ENCODE data around the gene PGA5.

PGA5 gene

DNA sequence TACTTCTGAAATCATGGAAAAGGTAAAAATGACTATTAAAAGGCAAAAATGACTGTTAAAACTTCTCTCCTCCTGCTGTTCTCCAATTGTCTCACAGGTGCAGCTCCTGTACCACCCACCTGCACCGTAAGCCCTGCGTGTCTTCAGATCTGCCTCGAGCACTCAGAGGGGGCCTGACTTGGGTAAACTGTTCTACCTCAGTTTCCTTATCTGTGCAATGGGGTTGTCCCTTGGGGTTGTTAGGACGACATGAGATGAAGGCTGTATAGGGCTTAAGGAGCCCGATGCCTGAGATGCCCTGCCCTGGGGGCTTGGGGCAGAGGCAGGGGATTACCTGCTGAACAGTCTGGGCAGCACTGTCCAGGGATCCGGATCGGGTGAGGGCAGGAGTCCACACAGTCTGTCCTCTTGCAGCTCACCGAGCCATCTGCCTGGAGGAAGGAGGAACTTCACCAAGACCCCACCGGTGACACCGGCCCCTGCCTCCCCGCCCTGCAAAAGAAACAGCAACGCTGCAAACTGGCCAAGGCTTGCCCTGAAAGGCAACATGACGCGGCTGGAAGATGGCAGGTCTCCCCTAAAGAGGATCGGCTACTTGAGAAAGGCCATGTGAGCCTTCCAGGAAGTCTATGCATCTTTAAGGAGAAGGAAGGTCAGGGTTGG, 27.7 kb downstream of the PGA5 start:
- FAIRE-seq, result no peak

DNA sequence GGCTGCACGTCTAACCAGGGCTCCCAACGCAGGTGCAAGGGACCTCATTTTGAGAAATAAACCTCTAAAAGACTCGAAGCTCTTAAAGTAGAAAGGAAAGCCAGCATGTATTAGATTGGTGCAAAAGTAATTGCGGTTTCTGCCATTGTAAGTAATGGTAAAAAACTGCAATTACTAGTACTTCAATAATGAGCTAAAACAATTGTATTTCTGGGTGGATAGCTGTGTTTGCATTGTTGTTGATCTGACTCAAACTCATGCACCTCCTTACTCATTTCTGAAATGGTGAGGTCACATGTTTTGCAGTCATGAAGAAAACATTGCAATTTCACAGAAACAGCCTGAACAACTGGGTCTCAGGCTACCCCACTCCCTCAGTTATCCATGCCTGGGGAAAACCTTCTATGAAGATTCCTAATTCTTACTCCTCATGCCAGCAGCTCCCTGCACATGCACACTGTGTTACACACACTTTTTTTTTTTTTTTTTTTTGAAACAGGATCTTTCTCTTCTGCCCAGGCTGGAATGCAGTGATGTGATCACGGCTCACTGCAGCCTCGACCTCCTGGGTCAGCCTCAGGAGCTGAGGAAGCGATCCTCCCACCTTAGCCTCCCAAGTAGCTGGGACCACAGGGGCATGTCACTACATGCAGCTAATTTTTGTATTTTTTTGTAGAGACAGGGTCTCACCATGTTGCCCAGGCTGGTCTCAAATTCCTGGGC, 29.5 kb downstream of the PGA5 start:
- no peak for FAIRE-seq

DNA sequence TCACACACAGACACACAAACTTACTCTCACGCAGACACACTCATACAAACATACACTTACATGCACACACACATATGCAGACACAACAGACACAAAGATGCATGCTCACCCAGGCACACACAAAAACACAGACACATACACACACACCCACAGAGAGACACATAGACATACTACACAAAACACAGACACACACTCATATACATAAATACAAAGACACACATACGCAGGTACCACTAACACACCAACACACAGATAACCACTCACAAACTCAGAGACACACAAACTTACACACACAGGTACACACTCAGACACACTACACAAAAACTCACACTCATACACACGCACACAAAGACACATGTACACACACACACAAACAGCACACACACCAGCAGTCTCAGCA, 31.8 kb downstream of the PGA5 start:
- no peak for FAIRE-seq

DNA sequence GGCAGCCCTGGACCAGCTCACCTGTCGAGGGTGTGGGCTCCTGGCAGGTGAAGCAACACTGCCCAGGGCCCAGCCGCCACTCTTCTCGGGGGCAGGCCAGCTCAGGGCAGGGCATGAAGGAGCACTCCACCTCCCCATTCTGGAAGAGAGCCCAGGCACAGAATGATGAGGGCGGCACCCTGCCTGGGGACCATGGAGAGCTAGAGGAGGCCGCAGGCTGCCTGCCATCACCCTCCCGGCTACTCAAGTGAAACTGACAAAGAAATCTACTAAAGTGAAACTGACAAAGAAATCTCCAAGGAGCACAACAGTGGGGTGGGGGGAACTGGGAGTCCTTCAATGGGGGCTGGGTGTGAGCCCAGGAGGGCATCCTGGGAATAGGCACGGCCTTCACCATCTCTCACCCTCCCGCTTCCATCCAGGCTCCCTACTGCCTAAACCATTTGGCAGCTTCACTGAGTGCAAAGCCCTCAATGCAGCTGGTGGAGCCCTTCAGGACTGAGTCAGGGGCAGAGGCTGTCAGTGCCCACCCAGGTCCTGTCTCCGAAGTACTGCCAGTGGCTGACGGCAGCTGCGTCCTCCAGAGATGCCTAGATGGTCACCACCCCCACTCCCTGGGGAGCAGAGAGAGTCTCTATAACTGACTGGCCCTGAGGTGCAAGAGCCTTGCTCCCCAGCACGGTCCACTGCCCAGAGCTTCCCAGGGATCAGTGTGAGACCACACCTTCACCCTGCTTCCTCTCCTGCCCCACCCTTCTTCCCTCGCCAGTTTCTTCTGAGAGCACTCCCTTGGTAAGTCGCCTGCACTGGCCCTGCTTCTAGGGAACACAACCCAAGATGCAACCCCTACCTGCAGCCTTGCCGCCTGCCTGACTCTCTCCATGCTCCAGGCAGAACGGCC, 32.5 kb downstream of the PGA5 start:
- FAIRE-seq, result no peak

DNA sequence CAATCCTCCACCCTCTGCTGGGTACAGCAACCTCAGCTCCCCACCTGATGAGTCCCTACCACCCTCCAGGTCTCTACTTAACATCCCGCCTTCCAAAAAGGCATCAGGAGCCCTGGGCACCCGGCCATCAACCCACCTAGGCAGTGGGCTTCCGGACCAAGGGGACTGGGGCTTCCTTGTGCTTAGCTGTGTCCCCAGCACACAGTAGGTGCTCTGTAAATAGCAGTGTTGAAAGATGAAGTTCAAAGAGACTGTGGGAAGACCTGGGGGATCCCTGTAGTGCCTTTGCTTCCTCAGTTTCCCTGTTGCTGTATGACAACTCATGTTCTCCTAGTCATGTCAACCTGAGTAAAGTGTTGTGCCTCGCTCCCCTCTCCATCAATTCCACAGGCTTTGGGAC, 33.1 kb downstream of the PGA5 start:
- no peak for FAIRE-seq

DNA sequence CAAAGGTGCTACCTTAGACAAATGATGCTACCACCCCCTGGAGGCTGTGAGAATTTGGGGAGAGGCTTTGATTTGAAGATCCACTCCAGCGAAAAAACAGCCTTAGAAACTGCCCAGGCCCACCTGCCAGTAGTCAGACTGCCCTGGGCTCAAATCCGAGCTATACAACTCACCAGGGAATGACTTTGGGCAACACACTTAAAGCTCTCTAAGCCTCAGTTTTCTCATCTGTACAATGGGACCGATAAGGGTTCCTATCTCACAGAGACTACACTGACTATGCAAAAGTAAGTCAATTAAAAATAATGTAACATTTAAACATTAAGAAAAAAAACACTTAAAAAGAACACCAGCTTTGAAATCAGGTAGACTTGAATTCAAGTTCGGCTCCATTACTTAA, 34.2 kb downstream of the PGA5 start:
- FAIRE-seq, result no peak

DNA sequence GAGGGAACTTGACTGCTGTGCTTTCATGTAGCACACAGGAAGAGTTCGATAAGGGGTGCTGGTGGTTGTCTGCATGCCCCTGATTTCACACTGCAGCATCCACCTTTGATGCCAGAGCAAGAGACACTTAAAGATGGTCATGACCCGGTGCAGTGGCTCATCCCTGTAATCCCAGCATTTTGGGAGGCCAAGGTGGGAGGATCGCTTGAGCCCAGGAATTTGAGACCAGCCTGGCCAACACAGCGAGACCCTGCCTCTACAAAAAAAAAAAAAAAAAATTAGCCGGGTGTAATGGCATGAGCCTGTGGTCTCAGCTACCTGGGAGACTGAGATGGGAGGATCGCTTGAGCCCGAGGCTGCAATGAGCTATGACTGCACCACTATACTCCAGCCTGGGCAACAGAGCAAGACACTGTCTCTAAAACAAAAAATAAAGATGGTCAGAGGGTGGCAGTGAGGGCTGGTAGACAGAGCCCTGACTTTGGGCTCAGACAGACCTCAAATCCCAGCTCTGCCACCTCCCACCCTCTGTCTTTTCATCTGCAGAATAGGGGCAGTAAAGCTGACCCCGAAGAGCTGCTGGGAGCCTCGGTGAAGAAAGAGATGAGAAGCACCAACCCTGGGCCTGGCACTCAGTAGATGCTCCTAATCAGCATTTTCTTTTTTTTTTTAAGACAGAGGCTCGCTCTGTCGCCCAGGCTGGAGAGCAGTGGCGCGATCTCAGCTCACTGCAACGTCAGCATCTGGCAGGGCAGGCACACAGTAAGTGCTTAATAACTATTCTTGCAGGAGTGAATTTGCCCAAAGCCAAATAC, 36.4 kb downstream of the PGA5 start:
- no peak for FAIRE-seq

DNA sequence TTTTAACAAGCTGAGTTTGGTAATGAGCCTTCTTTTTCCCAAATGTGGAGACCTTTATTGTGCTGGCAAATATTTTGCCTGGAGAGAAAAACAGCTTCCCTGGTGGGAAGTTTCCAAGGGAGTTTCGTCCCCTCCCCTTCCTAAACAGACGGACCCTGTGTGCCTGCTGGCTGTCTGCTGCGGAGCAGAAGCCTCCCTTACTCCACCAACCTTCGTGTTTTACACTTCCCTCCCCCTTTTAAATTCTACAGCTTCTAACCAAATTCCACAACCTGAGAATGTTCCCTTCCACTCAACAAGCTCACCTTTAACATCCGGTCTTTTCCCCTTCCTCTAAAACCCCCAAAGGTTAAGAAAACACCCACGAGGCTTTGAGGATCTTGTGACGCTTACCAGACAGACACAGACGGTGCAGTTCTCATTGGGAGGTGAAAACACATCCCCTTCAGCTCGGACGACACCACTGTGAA, 37.1 kb downstream of the PGA5 start:
- no peak for FAIRE-seq

DNA sequence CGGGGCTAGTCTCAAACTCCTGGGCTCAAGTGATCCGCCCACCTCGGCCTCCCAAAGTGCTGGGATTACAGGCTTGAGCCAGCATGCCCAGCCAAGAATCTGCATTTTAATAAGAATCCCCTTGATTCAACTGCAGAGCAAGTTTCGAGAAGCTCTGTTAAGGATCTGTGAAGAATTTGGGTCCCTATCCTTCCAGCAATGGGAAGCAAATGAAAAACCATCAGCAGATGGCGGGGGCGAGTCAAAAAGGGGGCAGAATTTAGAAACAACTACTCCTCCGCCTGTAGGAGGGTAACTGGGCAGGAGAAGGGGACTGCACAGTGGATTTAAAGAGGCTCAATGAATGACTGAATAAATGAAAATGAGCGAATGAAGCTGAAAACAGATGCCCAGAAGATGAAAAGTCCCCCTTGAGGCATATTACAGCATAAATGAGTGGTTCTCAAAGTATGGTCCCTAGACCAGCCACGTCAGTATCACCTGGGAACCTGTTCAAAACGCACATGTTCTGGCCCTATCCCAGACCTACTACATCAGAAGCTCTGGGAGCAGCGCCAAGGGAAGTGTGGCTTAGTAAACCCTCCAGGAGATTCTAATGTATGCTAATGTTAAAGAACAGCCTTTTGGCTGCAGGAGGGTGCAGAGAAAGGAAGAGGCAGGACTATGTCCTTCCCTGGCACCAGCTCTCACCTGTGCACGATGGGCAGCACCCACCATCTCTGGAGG, 39.1 kb downstream of the PGA5 start:
- FAIRE-seq, result no peak

DNA sequence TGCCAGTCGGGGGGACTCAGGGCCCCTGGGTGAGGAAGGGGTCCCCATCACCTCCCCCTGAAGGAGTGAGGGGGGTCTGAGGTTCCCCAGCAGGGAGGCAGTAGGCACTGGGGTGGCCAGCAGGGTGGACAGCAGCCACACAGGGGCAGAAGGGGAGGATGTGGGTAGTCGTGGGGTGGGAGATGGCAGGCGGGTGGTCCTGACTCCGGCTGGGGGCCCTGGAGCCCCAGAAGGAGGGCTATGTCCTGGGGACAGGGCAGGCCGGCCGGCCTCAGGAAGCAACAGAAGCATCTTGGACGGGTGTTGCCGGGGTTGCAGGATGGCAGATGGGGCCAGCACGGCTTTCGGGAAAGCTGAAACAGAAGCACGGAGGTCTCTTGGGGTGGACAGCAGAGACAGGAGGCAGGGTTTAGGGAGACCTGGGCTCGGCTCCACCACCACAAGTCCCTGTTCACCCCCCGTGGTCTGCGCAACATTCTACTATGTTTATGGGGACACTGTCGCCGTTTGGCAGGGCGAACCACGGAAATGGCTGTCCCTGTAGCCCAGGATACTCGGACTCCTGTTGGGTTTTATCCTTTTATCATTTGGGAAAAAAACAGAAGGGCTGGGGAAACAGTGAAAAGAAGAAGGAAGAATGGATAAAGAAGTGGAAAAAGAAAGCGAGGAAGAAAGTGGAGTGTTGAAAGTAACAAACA, 40.1 kb downstream of the PGA5 start:
- no peak for FAIRE-seq

DNA sequence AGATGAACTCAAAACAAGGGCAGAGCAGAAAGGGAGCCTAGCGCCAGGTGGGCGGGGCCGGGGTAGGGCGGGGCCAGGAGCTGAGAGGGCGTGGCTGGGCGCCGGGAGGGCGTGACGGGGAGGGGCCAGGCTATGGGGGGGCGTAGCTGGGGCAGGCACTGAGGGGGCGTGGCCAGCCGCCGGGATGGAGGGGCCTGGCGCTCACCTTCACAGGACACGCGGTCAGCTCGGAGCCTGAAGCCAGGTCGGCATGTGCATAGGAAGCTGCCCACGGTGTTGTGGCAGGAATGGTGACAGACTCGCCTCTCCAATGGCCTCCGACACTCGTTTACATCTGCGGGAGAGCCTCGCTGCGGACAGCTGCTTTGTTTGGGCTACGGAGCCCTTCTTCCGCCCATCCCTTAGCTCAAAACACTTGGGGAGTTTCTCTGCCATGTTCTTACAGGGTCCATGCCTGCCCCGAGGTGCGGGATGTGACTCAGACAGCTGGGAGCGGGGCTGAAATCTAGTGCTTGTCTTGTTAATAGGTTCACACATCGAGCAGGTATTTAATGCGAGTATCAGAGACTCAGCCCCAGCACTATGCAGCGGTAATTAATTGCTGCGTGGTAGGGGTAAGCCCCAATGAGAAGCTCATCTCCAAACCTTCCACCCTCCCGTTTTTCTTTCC, 40.7 kb downstream of the PGA5 start:
- no peak for FAIRE-seq

DNA sequence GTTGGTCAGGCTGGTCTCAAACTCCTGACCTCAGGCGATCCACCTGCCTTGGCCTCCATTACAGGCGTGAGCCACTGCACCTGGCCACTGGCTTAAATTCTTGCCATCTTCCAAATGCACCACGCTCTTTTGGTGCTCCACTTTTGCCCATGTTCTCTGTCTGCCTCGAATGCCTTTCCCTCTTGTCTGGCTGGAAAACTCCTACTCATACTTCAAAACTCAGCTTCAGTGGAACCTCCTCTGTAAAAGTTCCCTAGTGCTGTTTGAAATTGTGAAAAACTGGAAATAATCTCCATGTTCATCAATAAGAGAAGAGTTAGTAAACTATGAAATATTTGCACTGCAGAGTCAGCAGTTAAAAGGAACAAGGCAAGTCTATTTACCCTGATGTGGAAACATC, 42.6 kb downstream of the PGA5 start:
- FAIRE-seq, result no peak

DNA sequence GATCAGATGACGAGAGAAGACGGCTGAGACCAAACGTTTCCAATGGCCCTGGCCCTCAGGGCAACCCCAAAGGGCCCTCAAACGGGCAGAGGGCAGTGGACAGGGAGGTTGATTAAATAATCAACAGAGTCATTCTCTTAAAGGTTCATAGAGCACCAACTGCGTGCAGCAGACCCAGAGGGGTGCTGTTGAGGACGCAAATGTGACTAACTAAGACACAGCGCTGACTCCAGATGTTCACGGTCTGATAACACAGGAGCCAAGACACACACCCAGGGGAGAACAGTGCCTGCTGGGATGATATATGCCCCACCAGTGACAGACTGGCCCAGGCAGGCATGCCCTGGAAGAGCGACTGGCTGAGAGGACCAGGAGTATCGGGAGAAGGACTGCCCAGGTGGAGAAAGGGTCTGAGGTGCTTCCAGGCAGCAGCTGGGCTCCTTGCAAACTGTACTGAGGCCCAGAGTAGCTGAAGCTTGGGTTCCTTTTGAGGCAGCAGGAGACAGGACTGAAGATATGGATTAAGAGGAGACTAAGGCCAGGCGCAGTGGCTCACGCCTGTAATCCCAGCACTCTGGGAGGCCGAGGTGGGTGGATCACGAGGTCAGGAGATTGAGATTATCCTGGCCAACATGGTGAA, 46.5 kb downstream of the PGA5 start:
- no peak for FAIRE-seq

DNA sequence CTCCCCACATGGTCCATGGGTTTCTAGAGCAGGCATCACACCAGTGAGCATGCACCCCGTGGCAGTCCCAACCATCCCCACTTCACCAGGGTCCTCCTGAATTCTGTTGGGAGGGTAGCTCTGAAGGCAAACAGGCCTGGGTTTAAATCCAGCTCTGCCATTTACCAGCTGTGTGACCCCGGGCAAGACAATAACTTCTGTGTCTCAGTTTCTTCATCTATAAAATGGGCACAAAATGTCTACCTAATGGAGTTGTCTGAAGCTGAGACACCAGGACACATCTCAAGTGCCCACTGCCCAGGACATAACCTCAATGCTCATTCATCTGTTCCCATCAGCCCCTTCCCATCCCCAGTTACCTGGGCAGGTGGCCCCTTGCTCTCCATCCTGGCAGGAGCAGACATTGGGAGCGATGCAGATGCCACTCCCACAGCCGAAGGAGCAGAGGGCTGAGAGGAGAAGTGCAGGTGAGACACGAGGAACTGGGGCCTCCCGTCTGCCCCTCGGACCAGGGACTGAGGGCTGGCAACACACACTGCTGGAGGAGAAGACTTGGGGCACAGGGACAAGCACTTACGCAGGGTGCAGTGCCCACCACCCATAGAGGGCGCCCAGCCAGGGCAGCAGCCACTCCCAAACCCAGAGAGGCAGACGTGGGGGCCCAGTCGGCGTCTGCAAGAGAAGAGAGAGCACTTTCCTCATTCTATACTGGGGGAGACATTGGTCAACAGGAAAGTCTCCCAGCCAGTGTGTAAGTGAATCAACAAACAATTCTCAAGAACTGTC, 50.1 kb downstream of the PGA5 start:
- no peak for FAIRE-seq

DNA sequence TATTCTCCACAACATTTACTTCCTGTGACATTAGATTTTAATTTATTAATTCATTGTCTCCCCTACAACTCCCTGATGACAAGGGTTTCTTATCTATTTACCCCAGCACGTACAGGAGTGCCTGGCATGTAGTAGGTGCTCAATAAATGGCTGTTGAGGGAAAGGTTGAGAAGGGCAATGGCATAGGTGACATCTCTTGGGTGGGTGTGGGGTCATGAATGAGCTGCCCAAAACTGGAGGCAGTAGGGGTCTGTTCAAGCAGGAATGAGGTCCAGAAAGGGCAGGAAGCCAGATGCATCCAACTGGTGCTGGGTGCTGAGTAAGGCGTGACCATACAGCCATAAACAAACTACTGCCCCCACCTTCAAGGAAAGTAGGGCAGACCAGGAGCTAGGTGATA, 51.4 kb downstream of the PGA5 start:
- FAIRE-seq, result no peak

DNA sequence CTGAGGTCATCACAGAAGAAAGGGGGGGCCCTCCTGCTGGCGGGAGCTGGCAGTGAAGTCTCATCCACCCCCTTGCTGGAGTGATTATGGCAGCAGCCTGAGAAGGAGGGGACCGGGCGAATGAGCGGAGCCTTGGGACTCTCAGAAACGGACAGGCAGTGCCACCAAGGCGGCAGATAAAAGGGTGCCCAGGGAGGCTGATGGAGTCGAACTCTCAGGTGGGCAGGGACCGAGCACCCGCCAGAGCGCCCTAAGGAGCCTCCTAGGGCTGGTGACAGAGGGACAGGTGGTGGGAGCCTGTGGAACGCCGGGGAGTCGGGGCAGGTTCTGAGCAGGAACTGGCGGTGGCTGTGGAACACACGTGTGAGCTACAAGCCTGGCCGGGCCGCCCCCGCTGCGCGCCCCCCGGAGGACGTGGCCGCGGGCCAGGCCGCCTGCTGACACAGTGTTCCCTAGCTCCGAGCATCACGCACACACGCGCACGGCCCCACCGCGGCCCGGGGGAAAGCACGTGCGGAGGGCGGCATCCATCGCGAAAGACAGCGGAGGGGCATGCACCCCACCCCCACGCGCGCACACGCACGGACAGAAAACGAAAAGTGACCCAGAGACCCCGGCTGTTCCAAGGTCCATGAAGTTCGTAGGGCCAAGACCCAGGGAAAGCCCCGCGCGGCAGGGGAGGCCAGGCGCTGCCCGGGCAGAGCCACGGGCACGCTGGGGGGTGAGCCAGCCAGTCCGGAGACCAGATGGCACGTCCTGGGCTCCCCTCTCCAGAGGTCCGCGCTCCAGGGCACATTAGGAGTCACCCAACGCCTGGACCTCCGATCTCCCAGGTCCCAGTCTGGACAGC, 53.1 kb downstream of the PGA5 start:
- no peak for FAIRE-seq

DNA sequence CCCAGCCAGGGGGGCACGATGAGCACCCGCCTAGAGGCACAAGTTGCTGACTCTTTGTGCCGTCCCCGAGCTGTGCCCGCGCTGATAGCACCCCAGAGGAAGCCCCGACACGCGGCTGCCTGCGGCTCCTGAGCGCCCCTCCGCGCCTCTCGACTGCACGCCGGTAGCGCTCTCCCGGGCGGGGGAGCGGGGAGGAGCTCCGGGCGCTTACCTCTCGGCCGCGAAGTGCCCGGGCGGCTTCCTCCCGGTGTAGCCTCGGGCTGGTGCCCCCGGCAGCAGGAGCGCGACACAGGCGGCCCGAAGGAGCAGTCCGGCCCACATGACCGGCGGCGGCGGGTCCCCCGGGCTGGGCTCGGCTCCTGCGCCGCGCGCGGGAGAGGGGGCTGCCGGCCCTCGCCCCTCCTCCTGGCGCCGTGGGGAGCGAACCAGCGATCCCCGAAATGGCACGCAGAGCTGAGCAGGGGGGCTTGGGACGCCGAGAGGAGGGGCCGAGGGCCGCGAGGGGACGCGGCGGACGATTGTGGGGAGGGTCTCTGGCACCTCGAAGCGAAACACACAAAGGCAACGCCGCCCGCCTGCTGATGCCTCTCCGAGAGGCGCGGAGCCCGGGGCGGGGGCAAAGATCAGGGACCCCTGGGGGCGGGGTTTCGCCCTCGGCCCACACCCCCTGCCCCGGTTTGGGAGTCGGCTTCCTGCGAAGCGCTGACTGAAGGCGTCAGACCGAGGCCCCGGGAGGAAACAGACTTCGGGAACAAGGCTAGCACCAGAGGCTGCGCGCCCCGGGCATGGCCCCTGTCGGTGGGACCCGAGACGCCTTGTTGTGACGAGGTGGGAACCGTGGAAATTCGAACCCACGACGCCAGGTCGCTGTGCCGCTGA, 54.0 kb downstream of the PGA5 start, which contains the start of gene VWCE:
TSS of gene VWCE (minus strand) at position 600 of the 879 bp plus-strand sequence. CDS start at position 321, 279 bp downstream.
- no peak for FAIRE-seq

All from G401.6 (cell line).